Type B pancreatic cell (in vitro differentiated cells): ENCODE measurements around the gene PTPRT. TPM values are rescaled to one million over a fixed set of nuclear protein-coding genes. Genes with fewer than 3 reads are reported as not detected.
A peak's percentile ranks its signal among the peaks of the same experiment; 100 is the strongest.

Experiments used
- DNase-seq: peaks from one replicate; pipeline ENCODE4 v3.0.0; 2021; ENCODE audit warnings: mixed read lengths; ENCODE audit not compliant: unreplicated experiment; ENCODE audit errors: extremely low spot score
- H3K27ac Mint-ChIP-seq: 2 replicates; pipeline ENCODE4 v1.8.0; 2021; ENCODE audit warnings: mild to moderate bottlenecking, mixed read lengths
- H3K27me3 Mint-ChIP-seq: 2 replicates; pipeline ENCODE4 v1.8.0; 2021; ENCODE audit warnings: mixed read lengths
- H3K36me3 Mint-ChIP-seq: 2 replicates; pipeline ENCODE4 v1.8.0; 2021; ENCODE audit warnings: mixed read lengths
- H3K4me1 Mint-ChIP-seq: one replicate; pipeline ENCODE4 v1.8.0; 2021; ENCODE audit warnings: mixed read lengths; ENCODE audit not compliant: unreplicated experiment
- H3K4me3 Mint-ChIP-seq: 2 replicates; pipeline ENCODE4 v1.8.0; 2021; ENCODE audit warnings: mild to moderate bottlenecking, mixed read lengths
- H3K9me3 Mint-ChIP-seq: 2 replicates; pipeline ENCODE4 v1.8.0; 2021; ENCODE audit warnings: mixed read lengths
- CTCF ChIP-seq: fragments of 200-600 bp; sonication (generic); conservative IDR thresholded peaks from 2 replicates; pipeline ENCODE4 v1.5.0; 2021; ENCODE audit warnings: antibody characterized with exemption, mild to moderate bottlenecking
- total RNA-seq: library from RNA; stranded (reverse); gene quantifications from 2 replicates; pipeline ENCODE4 v1.2.1, GENCODE V29; 2021; ENCODE audit warnings: low replicate concordance

Gene PTPRT
- total RNA-seq, 1 donor from 2014 or later, result 7.0 TPM

- Mint-ChIP-seq H3K27me3 (peaks cover 76% of the 10 kb centered on the region), H3K27ac (no peak overlapping the region), H3K4me3 (peak overlapping the region; percentile 82)
Observed at GRCh38 chr20:43187476-43188233, 2.1 kb downstream of the PTPRT start.

GRCh38 chr20:43186312-43186711 lies 3.4 kb downstream of the PTPRT start:
- no peak for DNase-seq
- no peak overlapping the region for H3K27ac Mint-ChIP-seq
- H3K4me1 Mint-ChIP-seq, result peaks cover 7% of the 10 kb centered on the region
- H3K27me3 Mint-ChIP-seq, result peaks cover 66% of the 10 kb centered on the region
- no peak overlapping the region for H3K4me3 Mint-ChIP-seq
- TF ChIP-seq CTCF, result no peak
- no peaks in the 10 kb centered on the region for H3K36me3 Mint-ChIP-seq
- no peaks in the 10 kb centered on the region for H3K9me3 Mint-ChIP-seq

More at GRCh38 chr20:43187476-43188233, 2.1 kb downstream of the PTPRT start:
- peak; percentile 99 for TF ChIP-seq CTCF
- H3K36me3 Mint-ChIP-seq, result no peaks in the 10 kb centered on the region
- peak; percentile 85 for DNase-seq
- no peaks in the 10 kb centered on the region for H3K9me3 Mint-ChIP-seq
- H3K4me1 Mint-ChIP-seq, result peaks cover 7% of the 10 kb centered on the region

GRCh38 chr20:43185901-43186300 lies 3.8 kb downstream of the PTPRT start:
- no peak overlapping the region for H3K4me3 Mint-ChIP-seq
- peaks cover 7% of the 10 kb centered on the region for H3K4me1 Mint-ChIP-seq
- no peak for DNase-seq
- peaks cover 63% of the 10 kb centered on the region for H3K27me3 Mint-ChIP-seq
- H3K9me3 Mint-ChIP-seq, result no peaks in the 10 kb centered on the region
- no peaks in the 10 kb centered on the region for H3K36me3 Mint-ChIP-seq
- no peak for TF ChIP-seq CTCF
- no peak overlapping the region for H3K27ac Mint-ChIP-seq

GRCh38 chr20:43183536-43184070 lies 6.1 kb downstream of the PTPRT start:
- DNase-seq, result no peak
- H3K36me3 Mint-ChIP-seq, result no peaks in the 10 kb centered on the region
- peaks cover 7% of the 10 kb centered on the region for H3K4me1 Mint-ChIP-seq
- H3K4me3 Mint-ChIP-seq, result no peak overlapping the region
- no peak overlapping the region for H3K27ac Mint-ChIP-seq
- peaks cover 50% of the 10 kb centered on the region for H3K27me3 Mint-ChIP-seq
- H3K9me3 Mint-ChIP-seq, result no peaks in the 10 kb centered on the region
- no peak for TF ChIP-seq CTCF

GRCh38 chr20:43178080-43178479 lies 11.6 kb downstream of the PTPRT start:
- no peak for DNase-seq
- Mint-ChIP-seq H3K36me3 (no peaks in the 10 kb centered on the region), H3K9me3 (no peaks in the 10 kb centered on the region), H3K27me3 (peaks cover 12% of the 10 kb centered on the region), H3K4me1 (no peaks in the 10 kb centered on the region), H3K27ac (no peak overlapping the region), H3K4me3 (no peak overlapping the region)
- TF ChIP-seq CTCF, result no peak
